Measurements from ENCODE around the gene PPP1R26. TPM values are rescaled to one million over a fixed set of nuclear protein-coding genes. Genes with fewer than 3 reads are reported as not detected.

The PPP1R26 gene
- polyA plus RNA-seq, 1 experiment = 6.0 TPM

- CTCF ChIA-PET = no interaction called here
- no peak for DNase-seq (ENCODE audit: low read depth)
- H3K4me3 ChIP-seq (ENCODE audit: low read depth, low read length) = no peak overlapping the region
- H3K36me3 ChIP-seq (ENCODE audit: control insufficient read depth, insufficient read depth, low read length) = no peaks in the 10 kb centered on the region
- no peak for TF ChIP-seq CTCF (IDR thresholded peaks at IDR 0.05; ENCODE audit: insufficient read depth, low read depth, low read length)
- H3K27me3 ChIP-seq (ENCODE audit: control insufficient read depth, insufficient read depth, low read length) = no peaks in the 10 kb centered on the region; the same call in 1 of the 2 replicates
- POLR2A ChIA-PET = no interaction called here
These were observed 42.7 kb downstream of the PPP1R26 start for GRCh38 chr9:135522137-135522877.

GRCh38 chr9:135522931-135523330 lies 43.3 kb downstream of the PPP1R26 start:
- CTCF ChIA-PET = no interaction called here
- POLR2A ChIA-PET = no interaction called here
- TF ChIP-seq CTCF (IDR thresholded peaks at IDR 0.05; ENCODE audit: insufficient read depth, low read depth, low read length) = no peak
- Histone ChIP-seq H3K36me3 (ENCODE audit: control insufficient read depth, insufficient read depth, low read length) (no peaks in the 10 kb centered on the region), H3K27me3 (ENCODE audit: control insufficient read depth, insufficient read depth, low read length) (no peaks in the 10 kb centered on the region; the same call in 1 of the 2 replicates), H3K4me3 (ENCODE audit: low read depth, low read length) (no peak overlapping the region)
- no peak for DNase-seq (ENCODE audit: low read depth)

DNA sequence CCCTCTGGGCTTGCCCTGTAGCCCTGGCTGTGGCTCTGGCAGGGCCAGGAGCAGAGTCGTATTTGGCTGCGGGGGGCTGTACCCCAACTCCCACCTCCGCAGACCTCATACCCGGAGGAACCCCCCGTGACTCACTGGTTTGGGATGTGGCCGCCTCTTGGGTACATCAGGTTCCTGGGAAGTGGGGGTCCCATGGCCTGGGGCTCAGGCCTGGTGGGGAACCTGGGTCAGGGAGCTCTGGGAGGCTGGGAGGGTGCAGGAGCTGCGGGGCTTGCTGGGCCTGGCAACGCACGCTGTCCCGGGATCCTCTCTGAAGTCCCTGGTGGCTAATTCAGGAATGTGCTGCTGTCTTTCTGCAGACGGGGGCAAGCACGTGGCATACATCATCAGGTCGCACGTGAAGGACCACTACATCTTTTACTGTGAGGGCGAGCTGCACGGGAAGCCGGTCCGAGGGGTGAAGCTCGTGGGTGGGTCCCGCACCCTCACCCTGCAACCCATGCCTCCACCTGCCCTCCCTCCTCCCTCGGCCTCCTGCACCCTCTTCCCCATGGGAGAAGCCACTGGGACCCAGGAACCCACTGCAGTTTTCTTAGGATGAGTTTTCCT lies 44.0 kb downstream of the PPP1R26 start:
- TF ChIP-seq CTCF (IDR thresholded peaks at IDR 0.05; ENCODE audit: insufficient read depth, low read depth, low read length) = no peak
- DNase-seq (ENCODE audit: low read depth) = no peak
- no peaks in the 10 kb centered on the region for H3K36me3 ChIP-seq (ENCODE audit: control insufficient read depth, insufficient read depth, low read length)
- POLR2A ChIA-PET = no interaction called here
- H3K4me3 ChIP-seq (ENCODE audit: low read depth, low read length) = no peak overlapping the region
- H3K27me3 ChIP-seq (ENCODE audit: control insufficient read depth, insufficient read depth, low read length) = no peaks in the 10 kb centered on the region; the same call in 1 of the 2 replicates
- CTCF ChIA-PET = no interaction called here

DNA sequence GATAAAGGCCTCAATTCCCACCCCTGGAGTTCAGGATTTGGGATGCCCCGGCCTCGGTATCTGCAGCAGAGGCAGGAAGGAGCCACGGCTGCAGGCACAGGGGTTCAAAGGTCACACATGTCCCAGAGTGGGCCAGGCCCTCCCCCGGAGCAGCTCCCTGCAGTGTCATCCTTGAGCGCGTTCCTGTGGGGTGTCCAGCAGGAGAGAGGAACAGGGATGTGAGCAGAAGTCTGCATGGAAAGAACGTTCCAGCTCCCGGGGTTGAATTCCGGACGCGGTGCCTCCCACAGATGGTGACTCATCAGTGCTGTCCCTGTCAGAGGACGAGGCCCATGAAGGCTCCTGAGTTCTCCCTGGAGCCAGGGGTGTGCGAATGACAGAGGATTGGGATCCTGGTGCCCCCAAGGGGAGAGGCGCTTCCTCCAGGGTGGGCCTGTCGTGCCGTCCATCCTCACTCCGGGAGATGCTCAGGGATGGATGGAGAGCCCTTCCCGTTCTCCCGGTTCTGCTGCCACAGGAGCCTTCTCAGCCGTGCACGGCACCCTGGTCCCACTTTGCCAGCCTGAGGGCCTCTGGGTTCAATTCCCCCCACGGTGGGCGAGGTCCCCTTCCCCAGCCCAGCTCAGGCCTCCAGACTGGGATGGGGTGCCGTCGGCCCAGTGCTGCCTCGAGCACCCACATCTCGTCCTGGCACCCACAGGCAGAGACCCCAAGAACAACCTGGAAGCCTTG lies 44.7 kb downstream of the PPP1R26 start:
- Histone ChIP-seq H3K36me3 (ENCODE audit: control insufficient read depth, insufficient read depth, low read length) (no peaks in the 10 kb centered on the region), H3K4me3 (ENCODE audit: low read depth, low read length) (no peak overlapping the region), H3K27me3 (ENCODE audit: control insufficient read depth, insufficient read depth, low read length) (no peaks in the 10 kb centered on the region; the same call in 1 of the 2 replicates)
- TF ChIP-seq CTCF (IDR thresholded peaks at IDR 0.05; ENCODE audit: insufficient read depth, low read depth, low read length) = no peak
- POLR2A ChIA-PET = no interaction called here
- no peak for DNase-seq (ENCODE audit: low read depth)
- CTCF ChIA-PET = interaction anchor here (0.9 kb wide), 1 partner anchor 20 kb away, joined by 3 read pairs; no protein-coding TSS in a partner anchor

Measured in BJ (cell line).